ENCODE measurements around the gene AGPAT3.
"Not testable (repeated sequence)": the region's sequence is repeated elsewhere in the genome, so short reads cannot be mapped to it uniquely, and the experiment has no call there.

The AGPAT3 gene

GRCh38 chr21:43864962-43865539 lies at the start of gene AGPAT3:
Gene AGPAT3 (plus strand): TSS chr21:43865223. CDS start chr21:43959682, 94,459 bp downstream.
- DNase-seq, result no peak

DNA sequence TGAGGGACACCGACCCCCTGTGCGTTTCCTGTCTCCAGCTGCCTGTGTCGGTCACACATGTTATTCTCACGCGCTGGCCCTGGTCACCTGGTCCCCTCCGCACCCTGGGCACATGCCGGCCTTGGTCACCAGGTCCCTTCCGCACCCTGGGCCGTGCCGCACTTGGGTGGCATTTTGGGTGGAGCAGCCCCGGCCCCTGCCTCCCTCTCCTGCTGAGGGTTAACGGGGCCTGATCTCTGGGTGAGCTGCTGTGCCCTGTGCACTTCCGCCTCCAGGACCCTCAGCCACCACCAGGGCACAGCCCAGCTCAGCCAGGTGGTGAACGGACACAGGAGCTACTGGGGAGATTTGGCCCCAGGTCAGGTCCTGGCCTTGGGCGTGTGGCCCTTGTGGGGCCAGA lies 49.0 kb upstream of the AGPAT3 start:
- no peak for DNase-seq

DNA sequence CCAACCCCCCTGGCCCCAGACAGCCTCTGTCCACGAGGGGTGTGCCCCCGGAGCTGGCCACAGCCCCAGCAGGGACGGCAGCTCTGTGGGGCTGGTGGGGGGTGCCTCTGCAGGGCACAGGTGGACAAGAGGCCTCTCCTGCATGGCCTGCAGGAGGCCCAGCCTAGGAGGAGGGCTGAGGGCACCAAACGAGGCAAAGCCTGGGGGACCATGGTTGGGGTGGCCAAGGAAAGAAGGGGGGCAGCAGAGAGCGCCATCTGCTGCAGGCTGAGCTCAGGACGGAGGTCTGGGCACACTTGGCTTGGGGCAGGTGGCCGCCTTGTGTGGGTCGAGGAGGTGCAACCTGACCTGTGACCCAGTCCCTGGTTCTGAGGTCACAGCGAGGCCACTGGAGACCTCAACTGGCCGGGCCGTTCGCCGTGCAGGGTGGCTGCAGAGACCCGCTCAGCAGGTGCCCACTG lies 48.4 kb upstream of the AGPAT3 start:
- no peak for DNase-seq

DNA sequence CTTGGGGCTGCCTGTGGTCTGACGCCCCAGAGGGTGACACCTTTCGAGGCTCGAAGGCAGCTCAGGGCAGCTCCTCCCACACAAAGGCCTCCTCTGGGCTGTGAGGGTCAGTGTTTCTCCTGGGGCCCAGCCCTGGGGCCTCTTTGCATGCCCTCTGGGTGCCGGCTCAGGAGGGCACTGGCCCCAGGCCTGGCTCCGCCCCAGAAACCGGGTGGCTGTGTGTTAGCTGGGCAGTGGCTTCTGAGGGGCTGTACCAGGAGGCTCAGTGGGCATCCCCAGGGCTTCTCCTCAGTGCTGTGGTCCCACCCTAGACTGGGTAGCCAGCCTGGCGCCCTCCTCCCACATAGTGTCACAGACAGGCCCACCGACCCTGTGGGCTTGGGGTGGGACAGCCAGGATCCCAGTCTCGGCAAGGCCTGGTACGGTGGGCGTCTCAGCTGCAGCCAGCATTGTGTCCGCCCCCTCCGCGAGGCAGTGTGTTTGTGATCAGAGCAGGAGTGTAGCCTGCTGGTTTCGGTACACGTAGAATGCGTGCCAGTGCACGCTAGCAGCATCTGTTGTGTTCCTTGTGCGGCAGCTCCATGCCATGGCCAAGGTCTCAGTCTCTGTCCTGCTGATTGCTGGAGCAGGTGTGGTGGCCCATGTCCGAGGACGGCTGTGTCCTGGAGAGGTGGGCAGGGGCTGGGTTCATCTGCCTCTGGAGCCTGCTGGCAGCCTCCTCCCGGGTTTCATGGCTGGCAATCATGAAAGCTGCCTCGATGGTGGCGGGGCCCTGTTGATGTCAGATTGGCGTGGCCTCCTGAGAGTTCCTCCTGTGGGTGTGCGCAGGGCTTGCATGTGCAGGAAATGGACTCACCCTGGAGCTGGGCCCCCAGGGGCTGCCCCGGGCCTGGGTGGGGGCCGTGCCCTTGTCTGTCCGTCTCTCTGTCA lies 47.6 kb upstream of the AGPAT3 start:
- DNase-seq, result no peak

DNA sequence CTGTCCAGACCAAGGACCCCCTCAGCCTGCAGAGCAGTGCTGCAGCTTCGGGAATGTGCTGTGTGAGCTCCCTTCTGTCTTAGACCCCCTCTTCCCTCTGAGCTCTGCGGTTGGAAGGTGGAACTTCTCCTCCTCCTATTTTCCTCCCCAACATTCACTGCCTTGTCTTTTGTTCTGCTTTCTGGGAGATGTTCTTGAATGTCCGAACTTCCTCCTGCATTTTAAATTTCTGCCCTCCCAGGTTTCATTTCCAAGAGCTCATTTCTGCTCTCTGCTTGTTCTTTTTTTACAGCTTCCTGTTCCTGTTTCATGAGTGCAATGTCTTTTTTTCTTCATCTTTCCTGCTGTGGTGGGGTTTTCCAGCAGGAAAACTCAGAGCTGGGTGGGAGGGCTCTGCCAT lies 46.3 kb upstream of the AGPAT3 start:
- no peak for DNase-seq

- DNase-seq, result no peak
These were observed 45.3 kb upstream of the AGPAT3 start for GRCh38 chr21:43819511-43820405.

- no peak for DNase-seq
These were observed 44.6 kb upstream of the AGPAT3 start for GRCh38 chr21:43820466-43820865.

DNA sequence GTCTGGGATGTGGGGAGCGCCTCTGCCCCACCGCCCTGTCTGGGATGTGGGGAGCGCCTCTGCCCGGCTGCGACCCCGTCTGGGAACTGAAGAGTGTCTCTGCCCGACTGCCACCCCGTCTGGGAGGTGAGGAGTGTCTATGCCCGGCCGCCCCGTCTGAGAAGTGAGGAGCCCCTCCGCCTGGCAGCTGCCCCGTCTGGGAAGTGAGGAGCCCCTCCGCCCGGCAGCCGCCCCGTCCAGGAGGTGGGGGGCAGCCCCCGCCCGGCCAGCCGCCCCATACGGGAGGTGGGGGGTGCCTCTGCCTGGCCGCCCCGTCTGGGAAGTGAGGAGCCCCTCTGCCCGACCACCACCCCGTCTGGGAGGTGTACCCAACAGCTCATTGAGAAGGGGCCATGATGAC lies 42.9 kb upstream of the AGPAT3 start:
- not testable (repeated sequence) for DNase-seq

DNA sequence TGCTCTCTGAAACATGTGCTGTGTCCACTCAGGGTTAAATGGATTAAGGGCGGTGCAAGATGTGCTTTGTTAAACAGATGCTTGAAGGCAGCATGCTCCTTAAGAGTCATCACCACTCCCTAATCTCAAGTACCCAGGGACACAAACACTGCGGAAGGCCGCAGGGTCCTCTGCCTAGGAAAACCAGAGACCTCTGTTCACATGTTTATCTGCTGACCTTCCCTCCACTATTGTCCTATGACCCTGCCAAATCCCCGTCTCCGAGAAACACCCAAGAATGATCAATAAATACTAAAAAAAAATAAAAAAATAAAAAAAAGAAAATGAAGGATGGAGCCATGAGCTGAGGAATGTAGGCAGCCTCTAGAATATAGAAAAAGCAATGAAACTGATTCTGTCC lies 42.3 kb upstream of the AGPAT3 start:
- not testable (repeated sequence) for DNase-seq

DNA sequence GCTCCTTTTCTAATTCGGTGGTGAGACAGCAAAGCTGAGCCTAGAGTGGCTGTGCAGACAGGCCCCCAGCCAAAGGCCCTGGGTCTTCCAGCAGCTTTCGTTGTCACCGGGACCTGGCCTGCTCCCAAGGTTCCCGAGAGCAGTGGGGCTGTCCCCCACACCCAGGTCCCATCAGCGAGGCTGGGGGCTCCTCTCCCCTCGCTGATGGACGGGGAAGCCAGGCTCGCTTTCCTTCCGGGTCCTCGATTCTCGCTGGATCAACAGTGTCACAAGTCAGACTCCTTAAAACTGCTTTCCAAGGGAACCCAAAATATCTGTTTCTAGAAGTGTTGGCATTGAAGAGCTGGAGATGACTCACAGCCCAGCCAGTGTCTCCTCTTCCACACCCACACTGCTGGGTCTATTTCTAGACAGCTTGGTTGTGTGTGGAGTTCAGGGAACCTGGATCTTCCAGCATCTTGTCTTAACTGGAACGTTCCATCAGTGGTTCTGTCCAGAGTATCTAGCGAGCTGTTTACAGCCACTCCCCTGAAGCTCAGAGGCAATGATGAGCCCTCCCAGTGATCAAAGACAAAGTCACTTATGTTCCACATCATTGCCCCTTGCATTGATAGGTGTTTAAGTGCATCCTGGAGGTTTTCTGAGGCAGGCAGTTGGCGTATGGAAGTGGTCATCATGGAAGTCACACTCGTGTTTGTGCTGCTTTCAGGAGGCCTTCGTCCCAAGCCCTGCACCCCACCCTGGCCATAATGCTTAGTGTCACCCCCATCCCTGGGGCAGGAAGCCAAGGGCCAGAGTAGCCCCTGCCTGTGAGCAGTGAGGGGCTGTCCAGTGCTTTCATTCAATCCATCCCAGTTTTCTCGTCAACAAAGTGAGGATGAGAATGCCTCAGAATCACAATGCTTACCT lies 40.4 kb upstream of the AGPAT3 start:
- no peak for DNase-seq

GRCh38 chr21:43825242-43825935 lies 39.6 kb upstream of the AGPAT3 start:
- no peak for DNase-seq

- peak; percentile 48 for DNase-seq
These were observed 38.9 kb upstream of the AGPAT3 start for GRCh38 chr21:43825936-43826622.

- no peak for DNase-seq
These were observed 38.4 kb upstream of the AGPAT3 start for GRCh38 chr21:43826623-43826974.

DNA sequence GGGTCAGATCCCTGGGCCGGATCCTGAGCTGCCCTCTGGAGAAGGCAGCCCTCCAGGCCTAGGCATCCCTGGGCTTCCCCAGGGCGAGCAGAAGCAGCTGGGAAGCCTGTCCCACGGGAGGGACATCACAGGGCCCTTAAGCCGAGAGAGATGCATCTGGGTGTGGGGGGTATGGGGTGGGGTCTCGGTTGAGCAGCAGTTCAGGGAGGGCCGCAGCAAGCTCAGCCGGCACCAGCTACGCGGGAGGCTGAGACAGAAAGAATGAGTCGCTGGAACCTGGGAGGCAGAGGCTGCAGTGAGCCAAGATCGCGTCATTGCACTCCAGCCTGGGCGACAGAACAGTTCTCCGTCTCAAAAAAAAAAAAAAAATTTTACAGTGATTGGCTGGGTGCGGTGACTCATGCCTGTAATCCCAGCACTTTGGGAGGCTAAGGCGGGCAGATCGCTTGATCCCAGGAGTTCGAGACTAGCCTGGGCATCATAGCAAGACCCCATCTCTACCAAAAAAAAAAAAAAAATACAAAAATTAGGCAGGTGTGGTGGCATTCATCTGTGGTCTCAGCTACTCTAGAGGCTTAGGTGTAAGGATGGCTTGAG lies 37.9 kb upstream of the AGPAT3 start:
- no peak for DNase-seq

DNA sequence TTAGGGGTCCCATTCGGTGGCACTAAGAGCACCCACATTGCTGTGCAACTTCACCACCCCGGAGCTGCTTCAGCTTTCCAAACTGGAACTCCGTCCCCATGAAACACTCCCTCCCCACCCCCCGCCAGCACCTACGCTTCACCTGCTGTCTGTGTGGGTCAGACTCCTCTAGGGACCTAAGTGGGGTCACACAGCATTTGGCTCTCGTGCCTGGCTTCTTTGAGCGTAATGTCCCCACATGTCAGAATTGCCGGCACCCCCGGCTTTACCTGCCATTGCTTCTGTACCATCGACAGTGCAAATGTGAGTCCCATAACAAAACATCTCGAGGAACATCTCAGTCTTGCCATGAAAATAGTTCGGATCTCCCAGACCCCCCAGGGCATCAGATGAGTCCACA lies 35.9 kb upstream of the AGPAT3 start:
- DNase-seq, result no peak

DNA sequence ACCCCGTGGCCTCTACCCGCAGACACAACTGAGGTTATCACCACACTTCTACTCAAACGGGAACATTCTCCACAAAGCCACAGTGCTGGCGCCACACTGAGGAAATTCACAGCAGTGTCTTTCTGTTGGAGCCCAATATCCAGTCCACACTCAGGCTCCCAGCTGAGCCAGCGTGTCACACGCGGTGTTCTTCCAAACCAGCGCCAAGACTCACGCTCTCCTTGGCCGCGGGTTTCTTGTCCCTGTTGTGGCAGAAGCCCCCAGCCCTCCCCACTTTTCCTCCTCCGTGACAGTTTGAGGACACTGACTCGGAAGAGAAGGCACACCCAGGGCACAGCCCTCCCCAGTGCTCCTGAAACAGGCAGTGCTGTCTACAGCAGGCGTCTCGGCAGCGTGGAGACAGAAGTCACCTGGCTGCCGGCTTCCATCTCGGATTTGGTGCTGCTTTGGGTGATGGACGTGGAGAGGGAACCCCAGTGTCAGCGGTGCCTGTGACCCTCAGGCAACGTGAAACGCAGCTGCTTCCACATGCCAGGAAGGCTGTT lies 35.4 kb upstream of the AGPAT3 start:
- no peak for DNase-seq

GRCh38 chr21:43832158-43832550 lies 32.9 kb upstream of the AGPAT3 start:
- no peak for DNase-seq

GRCh38 chr21:43832648-43833047 lies 32.4 kb upstream of the AGPAT3 start:
- DNase-seq, result no peak

DNA sequence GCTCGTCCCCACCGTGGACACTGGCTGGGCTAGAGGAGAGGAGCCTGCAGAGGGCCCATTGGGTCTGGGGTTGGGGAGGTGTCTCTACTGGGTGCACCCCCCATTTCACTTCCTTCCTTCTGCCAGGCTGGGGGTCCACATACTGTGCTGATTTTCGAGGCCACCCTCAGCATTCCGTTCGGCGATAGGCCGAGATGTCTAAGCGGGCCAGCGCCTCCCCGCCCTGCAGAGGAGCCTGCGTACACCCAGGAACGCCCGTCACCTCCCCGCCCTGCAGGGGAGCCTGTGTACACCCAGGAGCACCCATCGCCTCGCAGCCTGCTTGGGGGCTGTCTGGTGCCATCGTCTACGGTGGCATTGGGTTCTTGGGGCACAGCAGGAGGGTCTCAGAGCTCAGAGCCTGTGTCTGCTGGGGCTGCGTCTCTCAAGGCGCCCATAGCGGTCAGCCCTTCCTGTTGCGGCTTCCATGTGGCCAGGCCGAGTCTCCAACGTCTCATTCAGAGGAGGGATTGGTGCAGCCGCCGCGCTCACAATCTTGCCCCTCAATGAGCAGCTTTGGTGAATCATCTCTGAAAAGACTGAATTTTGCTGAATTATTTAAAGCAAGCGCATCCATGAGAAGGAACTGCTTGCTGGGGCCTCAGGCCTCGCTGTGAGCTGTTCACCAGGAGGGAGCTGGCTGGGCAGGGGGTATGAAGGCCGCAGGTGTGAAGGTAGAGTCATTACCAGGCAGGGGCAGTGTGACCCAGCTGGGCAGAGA lies 30.7 kb upstream of the AGPAT3 start:
- no peak for DNase-seq

DNA sequence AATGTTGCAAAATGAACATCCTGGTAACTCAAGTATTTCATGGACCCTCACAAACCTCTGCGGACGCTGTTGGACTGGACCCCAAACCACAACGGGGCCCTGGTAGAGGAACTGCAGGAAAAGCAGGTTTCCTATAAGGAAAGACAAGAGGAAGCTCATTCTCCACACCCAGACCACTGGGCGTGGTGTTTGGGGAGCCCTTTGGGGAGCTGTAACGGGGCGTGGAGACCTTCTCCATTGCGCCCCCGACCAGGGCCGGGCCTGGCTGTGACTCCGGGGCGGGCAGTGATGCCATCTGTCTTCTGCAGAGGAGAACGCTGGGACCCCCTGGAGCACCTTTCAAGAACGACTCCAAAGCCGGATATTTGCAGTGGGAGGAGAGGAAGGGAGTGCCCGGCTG lies 30.0 kb upstream of the AGPAT3 start:
- DNase-seq, result no peak
